WTC11 (cell line): ENCODE results near the gene MCM3AP. TPM values are rescaled to one million over a fixed set of nuclear protein-coding genes. Genes with fewer than 3 reads are reported as not detected.

ENCODE experiments used
- ATAC-seq: fragments of 200-7000 bp; cut with Tn5 transposase; 2 replicates; pipeline ENCODE4 v1.10.0; 2021; ENCODE audit warnings: mild to moderate bottlenecking, moderate library complexity
- CTCF ChIA-PET: fragments of 300-600 bp; sonication (Branson Sonifier 250); formaldehyde crosslinking; loops from one replicate; lab custom pipeline; 2021; ENCODE audit warnings: antibody characterized with exemption; lab: Charles Lee
- POLR2A ChIA-PET: fragments of 350-600 bp; sonication (Branson Sonifier 250); formaldehyde crosslinking; loops from one replicate; lab custom pipeline; 2021; ENCODE audit warnings: antibody characterized with exemption; lab: Charles Lee
- DNase-seq: peaks from one replicate; pipeline ENCODE4 v3.0.0; 2021; ENCODE audit warnings: low spot score
- H3K27ac Mint-ChIP-seq: 2 replicates; pipeline ENCODE4 v1.8.0; 2021; ENCODE audit warnings: mixed read lengths
- H3K27me3 Mint-ChIP-seq: 2 replicates; pipeline ENCODE4 v1.8.0; 2021; ENCODE audit warnings: low read depth, mild to moderate bottlenecking, moderate library complexity, mixed read lengths
- H3K36me3 Mint-ChIP-seq: 2 replicates; pipeline ENCODE4 v1.8.0; 2021; ENCODE audit warnings: mixed read lengths
- H3K4me1 Mint-ChIP-seq: 2 replicates; pipeline ENCODE4 v1.8.0; 2022; ENCODE audit warnings: mixed read lengths
- H3K4me3 Mint-ChIP-seq: 2 replicates; pipeline ENCODE4 v1.8.0; 2021; ENCODE audit warnings: mild to moderate bottlenecking, moderate library complexity, mixed read lengths
- H3K9me3 Mint-ChIP-seq: 2 replicates; pipeline ENCODE4 v1.8.0; 2021; ENCODE audit warnings: mixed read lengths
- ARID4B ChIP-seq: sonication (generic); formaldehyde crosslinking; IDR thresholded peaks from 2 replicates; pipeline ENCODE4 v1.8.0; 2023; ENCODE audit warnings: missing genetic modification reagents, mild to moderate bottlenecking, borderline replicate concordance
- ATF1 ChIP-seq: sonication (generic); formaldehyde crosslinking; IDR thresholded peaks from 2 replicates; pipeline ENCODE4 v1.8.1; 2023; ENCODE audit warnings: mild to moderate bottlenecking, moderate library complexity, missing genetic modification reagents
- CDX4 ChIP-seq: fragments of 250-450 bp; sonication (Bioruptor Pico); IDR thresholded peaks from 2 replicates; pipeline ENCODE4 v1.9.0; 2021; ENCODE audit warnings: moderate library complexity, mild to moderate bottlenecking, inconsistent platforms, borderline replicate concordance
- E2F1 ChIP-seq: sonication (generic); formaldehyde crosslinking; IDR thresholded peaks from 2 replicates; pipeline ENCODE4 v1.8.0; 2022; ENCODE audit warnings: mild to moderate bottlenecking, missing genetic modification reagents
- E2F4 ChIP-seq: sonication (generic); formaldehyde crosslinking; IDR thresholded peaks from 2 replicates; pipeline ENCODE4 v1.8.1; 2022; ENCODE audit warnings: low read depth, mild to moderate bottlenecking, moderate library complexity, missing genetic modification reagents, borderline replicate concordance
- HMGXB4 ChIP-seq: sonication (generic); formaldehyde crosslinking; IDR thresholded peaks from 2 replicates; pipeline ENCODE4 v1.8.1; 2023; ENCODE audit warnings: mild to moderate bottlenecking, moderate library complexity, missing genetic modification reagents
- MAX ChIP-seq: sonication (generic); formaldehyde crosslinking; IDR thresholded peaks from 2 replicates; pipeline ENCODE4 v1.8.0; 2022; ENCODE audit warnings: mild to moderate bottlenecking, missing genetic modification reagents
- NFE2L1 ChIP-seq: sonication (generic); formaldehyde crosslinking; IDR thresholded peaks from 2 replicates; pipeline ENCODE4 v1.8.1; 2023; ENCODE audit warnings: missing genetic modification reagents
- PRDM15 ChIP-seq: sonication (generic); formaldehyde crosslinking; IDR thresholded peaks from 2 replicates; pipeline ENCODE4 v1.8.0; 2022; ENCODE audit warnings: missing genetic modification reagents
- RELA ChIP-seq: sonication (generic); formaldehyde crosslinking; IDR thresholded peaks from 2 replicates; pipeline ENCODE4 v1.8.1; 2022; ENCODE audit warnings: missing genetic modification reagents, mild to moderate bottlenecking, borderline replicate concordance
- RORB ChIP-seq: fragments of 250-450 bp; sonication (Bioruptor Pico); IDR thresholded peaks from 2 replicates; pipeline ENCODE4 v1.9.0; 2021; ENCODE audit warnings: mild to moderate bottlenecking
- SOX15 ChIP-seq: fragments of 250-450 bp; sonication (Bioruptor Pico); IDR thresholded peaks from 2 replicates; pipeline ENCODE4 v1.9.0; 2021; ENCODE audit warnings: mild to moderate bottlenecking
- STAT6 ChIP-seq: sonication (generic); formaldehyde crosslinking; conservative IDR thresholded peaks from 2 replicates; pipeline ENCODE4 v1.8.1; 2023; ENCODE audit warnings: mild to moderate bottlenecking, low read depth, missing genetic modification reagents, moderate library complexity
- USF2 ChIP-seq: sonication (generic); formaldehyde crosslinking; IDR thresholded peaks from 2 replicates; pipeline ENCODE4 v1.8.1; 2023; ENCODE audit warnings: mild to moderate bottlenecking, missing genetic modification reagents, moderate library complexity
- ZBTB21 ChIP-seq: sonication (generic); formaldehyde crosslinking; IDR thresholded peaks from 2 replicates; pipeline ENCODE4 v1.8.1; 2023; ENCODE audit warnings: mild to moderate bottlenecking, missing genetic modification reagents, borderline replicate concordance
- ZNF121 ChIP-seq: sonication (generic); formaldehyde crosslinking; IDR thresholded peaks from 2 replicates; pipeline ENCODE4 v1.8.0; 2023; ENCODE audit warnings: missing genetic modification reagents
- ZNF317 ChIP-seq: sonication (generic); formaldehyde crosslinking; IDR thresholded peaks from 2 replicates; pipeline ENCODE4 v1.8.1; 2023; ENCODE audit warnings: low read depth, mild to moderate bottlenecking, moderate library complexity, missing genetic modification reagents, borderline replicate concordance
- total RNA-seq: library from RNA; stranded (reverse); gene quantifications from 3 replicates; pipeline ENCODE4 v1.2.3, GENCODE V29; 2021

Gene MCM3AP
- total RNA-seq, 1 experiment from 2014 or later = 167 TPM

- Mint-ChIP-seq H3K9me3 (no peaks in the 10 kb centered on the region), H3K4me3 (no peak overlapping the region), H3K4me1 (peaks cover 22% of the 10 kb centered on the region), H3K27ac (no peak overlapping the region), H3K27me3 (peaks cover 16% of the 10 kb centered on the region), H3K36me3 (peaks cover 28% of the 10 kb centered on the region)
- peak; percentile 7; the same call in 1 of the 2 replicates for ATAC-seq
- POLR2A ChIA-PET = no interaction called here
- TF ChIP-seq E2F4 (CRISPR knock-in tag) (no peak), RORB (no peak), ARID4B (CRISPR knock-in tag) (no peak), ZNF121 (CRISPR knock-in tag) (no peak)
- CTCF ChIA-PET = interaction anchor here (0.6 to 0.7 kb wide), 3 partner anchors 15 to 1784 kb away, joined by 3 read pairs; no protein-coding TSS in a partner anchor
- DNase-seq = no peak
These were observed 9.3 kb upstream of the MCM3AP start for GRCh38 chr21:46294647-46295176.

- CTCF ChIA-PET = no interaction called here
- TF ChIP-seq STAT6 (CRISPR knock-in tag) (no peak), ZBTB21 (CRISPR knock-in tag) (no peak), HMGXB4 (no peak), NFE2L1 (CRISPR knock-in tag) (no peak), RELA (CRISPR knock-in tag) (no peak), USF2 (CRISPR knock-in tag) (no peak), MAX (CRISPR knock-in tag) (no peak), CDX4 (CRISPR knock-in tag) (no peak), ZNF317 (CRISPR knock-in tag) (no peak), PRDM15 (CRISPR knock-in tag) (no peak), SOX15 (CRISPR knock-in tag) (no peak), E2F1 (CRISPR knock-in tag) (no peak), ATF1 (CRISPR knock-in tag) (no peak)
- no peak overlapping the region for H3K27ac Mint-ChIP-seq
These were observed 6.2 kb upstream of the MCM3AP start for GRCh38 chr21:46291561-46291960.

More at GRCh38 chr21:46291561-46291960, 6.2 kb upstream of the MCM3AP start:
- Mint-ChIP-seq H3K4me3 (no peak overlapping the region), H3K36me3 (peaks cover 19% of the 10 kb centered on the region), H3K9me3 (no peaks in the 10 kb centered on the region), H3K27me3 (peaks cover 3% of the 10 kb centered on the region; the same call in 1 of the 2 replicates), H3K4me1 (peaks cover 42% of the 10 kb centered on the region)
- no peak for ATAC-seq
- no peak for DNase-seq
- POLR2A ChIA-PET = no interaction called here
